Epithelial cell of proximal tubule (primary cell): ENCODE measurements around the gene TMEM63C. TPM values are rescaled to one million over a fixed set of nuclear protein-coding genes. Genes with fewer than 3 reads are reported as not detected.

Experiments
- DNase-seq: peaks from one replicate; pipeline ENCODE4 v3.0.0-alpha.2; 2011; ENCODE audit warnings: low read depth
- H3K4me3 ChIP-seq: 2 replicates; pipeline ENCODE4 v1.5.1; 2011; ENCODE audit warnings: low read depth, mild to moderate bottlenecking, low read length
- CTCF ChIP-seq: conservative IDR thresholded peaks from 2 replicates; pipeline ENCODE4 v1.5.1; 2012; ENCODE audit warnings: low read depth, mild to moderate bottlenecking, low read length
- total RNA-seq: library from RNA; depleted of rRNA; stranded (reverse); fragments of >200 nt; gene quantifications from 2 replicates; pipeline ENCODE4 v1.2.3, GENCODE V29; 2015

Gene TMEM63C
- total RNA-seq, 1 donor from 2014 or later: 0.35 TPM

- no peak for TF ChIP-seq CTCF
- no peak for DNase-seq
- H3K4me3 ChIP-seq: no peak overlapping the region
These were observed 24.0 kb downstream of the TMEM63C start for GRCh38 chr14:77205566-77205965.

- no peak overlapping the region for H3K4me3 ChIP-seq
- TF ChIP-seq CTCF: no peak
- no peak for DNase-seq
These were observed 24.7 kb downstream of the TMEM63C start for GRCh38 chr14:77206261-77206824.

GRCh38 chr14:77206877-77207389, 25.3 kb downstream of the TMEM63C start:
- H3K4me3 ChIP-seq: no peak overlapping the region
- TF ChIP-seq CTCF: no peak
- no peak for DNase-seq

GRCh38 chr14:77208291-77208978, 26.8 kb downstream of the TMEM63C start:
- no peak overlapping the region for H3K4me3 ChIP-seq
- TF ChIP-seq CTCF: no peak
- no peak for DNase-seq

GRCh38 chr14:77208979-77209318, 27.4 kb downstream of the TMEM63C start:
- TF ChIP-seq CTCF: no peak
- DNase-seq: no peak
- no peak overlapping the region for H3K4me3 ChIP-seq

GRCh38 chr14:77212097-77212870, 30.7 kb downstream of the TMEM63C start:
- TF ChIP-seq CTCF: no peak

More at GRCh38 chr14:77212097-77212870, 30.7 kb downstream of the TMEM63C start:
- H3K4me3 ChIP-seq: no peak overlapping the region
- DNase-seq: no peak
